Activated T-helper 2 cell treated with anti-CD3 and anti-CD28 coated beads, Interferon-gamma antibody, Interleukin-2, Interleukin-4, amounts not matched to agents 10 μg/mL and 5 μg/mL and 100 μg/mL, durations not matched to agents 14 hours and 24 hours and 36 hours (primary cell): ENCODE measurements around the gene COL18A1. TPM values are rescaled to one million over a fixed set of nuclear protein-coding genes. Genes with fewer than 3 reads are reported as not detected.

ENCODE experiments used
- DNase-seq: peaks from one replicate; pipeline ENCODE4 v3.0.0; 2021; ENCODE audit warnings: low spot score
- H3K27ac Mint-ChIP-seq: one replicate; pipeline ENCODE4 v1.8.0; 2021; ENCODE audit warnings: mixed read lengths
- H3K27me3 Mint-ChIP-seq: one replicate; pipeline ENCODE4 v1.8.0; 2021; ENCODE audit warnings: low read depth, mixed read lengths
- H3K36me3 Mint-ChIP-seq: one replicate; pipeline ENCODE4 v1.8.0; 2021; ENCODE audit warnings: low read depth, mixed read lengths
- H3K4me1 Mint-ChIP-seq: one replicate; pipeline ENCODE4 v1.8.0; 2021; ENCODE audit warnings: low read depth, mixed read lengths
- H3K4me3 Mint-ChIP-seq: one replicate; pipeline ENCODE4 v1.8.0; 2021; ENCODE audit warnings: low read depth, mild to moderate bottlenecking, moderate library complexity, mixed read lengths
- H3K9me3 Mint-ChIP-seq: one replicate; pipeline ENCODE4 v1.8.0; 2021; ENCODE audit warnings: mixed read lengths
- intact Hi-C: fragments of 100-400 bp; cut with micrococcal nuclease; formaldehyde crosslinking; loops from one replicate; pipeline ENCODE4 v1.15.1; 2023
- total RNA-seq: library from RNA; stranded (reverse); gene quantifications from 2 replicates; pipeline ENCODE4 v1.2.3, GENCODE V29; 2022

Gene COL18A1
- total RNA-seq, 1 donor from 2014 or later, result 3.4 TPM

GRCh38 chr21:45418301-45419071 lies 13.5 kb downstream of the COL18A1 start:
- H3K36me3 Mint-ChIP-seq, result no peaks in the 10 kb centered on the region
- intact Hi-C loops, result no loop called here
- H3K4me1 Mint-ChIP-seq, result no peaks in the 10 kb centered on the region
- H3K9me3 Mint-ChIP-seq, result no peaks in the 10 kb centered on the region
- DNase-seq, result no peak
- H3K27me3 Mint-ChIP-seq, result no peaks in the 10 kb centered on the region
- H3K27ac Mint-ChIP-seq, result no peak overlapping the region
- no peak overlapping the region for H3K4me3 Mint-ChIP-seq

GRCh38 chr21:45419162-45419561 lies 14.2 kb downstream of the COL18A1 start:
- no peaks in the 10 kb centered on the region for H3K36me3 Mint-ChIP-seq
- no peaks in the 10 kb centered on the region for H3K27me3 Mint-ChIP-seq
- H3K27ac Mint-ChIP-seq, result no peak overlapping the region
- DNase-seq, result no peak
- no peaks in the 10 kb centered on the region for H3K9me3 Mint-ChIP-seq
- H3K4me1 Mint-ChIP-seq, result no peaks in the 10 kb centered on the region
- intact Hi-C loops, result no loop called here
- no peak overlapping the region for H3K4me3 Mint-ChIP-seq

DNA sequence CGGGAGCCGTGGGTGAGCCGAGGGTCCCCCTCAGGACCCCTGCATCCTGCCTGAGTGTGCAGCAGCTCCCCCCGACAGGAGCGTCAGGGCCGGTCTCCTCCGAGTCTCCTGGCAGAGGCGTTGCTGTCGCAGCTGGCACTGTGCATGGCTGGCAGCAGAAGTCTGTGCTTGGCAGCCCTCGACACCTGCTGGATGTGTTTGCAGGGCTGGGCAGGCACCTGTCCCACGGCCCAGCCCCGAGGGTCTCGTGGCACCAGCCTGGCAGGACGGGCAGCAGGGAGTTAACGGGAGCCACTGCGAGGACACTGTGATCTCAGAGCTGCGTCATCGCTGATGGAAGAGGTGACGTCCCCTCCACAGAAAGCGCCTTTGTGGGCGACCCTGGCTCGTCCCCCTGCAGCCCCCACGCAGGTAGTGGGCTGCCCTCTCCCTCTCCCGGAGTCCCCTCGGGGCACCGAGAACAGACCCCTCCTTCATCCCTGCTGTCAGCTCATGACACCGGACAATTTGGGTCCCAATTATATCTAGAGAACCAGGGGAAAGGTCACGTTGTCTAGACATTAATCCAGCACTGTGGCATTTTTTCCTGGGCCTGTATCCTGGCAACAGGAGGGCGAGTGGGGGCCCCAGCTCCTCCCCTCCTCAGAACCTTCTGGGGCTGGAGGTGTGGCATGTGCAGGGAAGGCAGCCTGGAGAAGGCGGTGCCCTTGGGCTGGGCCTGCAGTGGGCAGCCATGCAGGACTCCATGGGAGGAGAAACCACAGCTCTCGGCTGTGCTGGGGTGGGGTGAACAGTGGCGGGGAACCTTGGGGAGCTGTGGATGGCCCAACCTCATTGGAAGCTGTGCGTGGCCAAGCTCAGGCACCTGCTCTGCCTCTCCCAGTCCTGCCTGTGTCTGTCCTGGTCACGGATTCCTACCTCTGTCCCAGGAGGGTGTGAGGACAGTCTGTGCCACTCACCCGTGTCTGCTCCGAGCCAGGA lies 15.4 kb downstream of the COL18A1 start:
- intact Hi-C loops, result no loop called here
- Mint-ChIP-seq H3K4me3 (no peak overlapping the region), H3K4me1 (no peaks in the 10 kb centered on the region), H3K9me3 (no peaks in the 10 kb centered on the region), H3K27ac (no peak overlapping the region), H3K27me3 (no peaks in the 10 kb centered on the region), H3K36me3 (no peaks in the 10 kb centered on the region)
- no peak for DNase-seq

DNA sequence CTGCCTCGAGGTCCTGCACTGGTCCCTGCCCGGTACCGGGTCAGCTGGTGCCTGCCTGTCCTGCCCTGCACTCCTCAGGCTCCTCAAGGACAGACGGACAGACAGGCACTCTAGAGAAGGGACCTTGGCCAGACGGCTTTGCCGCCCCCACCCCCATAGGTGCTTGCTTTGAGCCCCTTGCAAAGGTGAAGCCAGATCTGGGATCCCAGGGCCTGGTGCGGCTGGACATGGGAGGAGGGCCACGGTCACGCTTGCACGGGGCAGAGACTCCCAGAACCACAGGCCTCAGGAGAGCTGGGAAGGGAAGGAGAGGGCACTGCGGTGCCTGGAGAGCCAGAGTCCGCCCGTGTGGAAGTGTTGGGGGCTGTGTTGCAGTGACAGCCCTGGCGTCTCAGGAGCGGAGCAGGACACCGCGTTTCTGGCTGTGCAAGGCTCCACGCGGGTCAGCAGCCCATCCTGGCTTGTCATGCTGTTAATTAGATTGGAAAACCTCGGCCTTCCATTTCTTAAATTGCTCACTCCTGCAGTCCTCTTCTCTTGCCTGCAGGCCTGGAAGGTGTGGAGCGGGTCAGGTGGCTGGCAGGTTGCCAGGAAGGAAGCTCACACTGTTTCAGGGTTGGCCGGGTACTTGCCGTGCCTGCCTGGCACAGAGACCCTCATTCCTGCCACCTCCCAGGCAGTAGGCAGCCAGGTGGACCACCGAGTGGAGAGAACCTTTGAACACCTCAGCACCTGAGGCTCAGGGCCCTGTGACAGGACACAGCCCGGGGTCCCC lies 16.3 kb downstream of the COL18A1 start:
- no peaks in the 10 kb centered on the region for H3K36me3 Mint-ChIP-seq
- H3K27ac Mint-ChIP-seq, result no peak overlapping the region
- no peak overlapping the region for H3K4me3 Mint-ChIP-seq
- no peak for DNase-seq
- H3K4me1 Mint-ChIP-seq, result no peaks in the 10 kb centered on the region
- intact Hi-C loops, result no loop called here
- no peaks in the 10 kb centered on the region for H3K9me3 Mint-ChIP-seq
- H3K27me3 Mint-ChIP-seq, result no peaks in the 10 kb centered on the region

DNA sequence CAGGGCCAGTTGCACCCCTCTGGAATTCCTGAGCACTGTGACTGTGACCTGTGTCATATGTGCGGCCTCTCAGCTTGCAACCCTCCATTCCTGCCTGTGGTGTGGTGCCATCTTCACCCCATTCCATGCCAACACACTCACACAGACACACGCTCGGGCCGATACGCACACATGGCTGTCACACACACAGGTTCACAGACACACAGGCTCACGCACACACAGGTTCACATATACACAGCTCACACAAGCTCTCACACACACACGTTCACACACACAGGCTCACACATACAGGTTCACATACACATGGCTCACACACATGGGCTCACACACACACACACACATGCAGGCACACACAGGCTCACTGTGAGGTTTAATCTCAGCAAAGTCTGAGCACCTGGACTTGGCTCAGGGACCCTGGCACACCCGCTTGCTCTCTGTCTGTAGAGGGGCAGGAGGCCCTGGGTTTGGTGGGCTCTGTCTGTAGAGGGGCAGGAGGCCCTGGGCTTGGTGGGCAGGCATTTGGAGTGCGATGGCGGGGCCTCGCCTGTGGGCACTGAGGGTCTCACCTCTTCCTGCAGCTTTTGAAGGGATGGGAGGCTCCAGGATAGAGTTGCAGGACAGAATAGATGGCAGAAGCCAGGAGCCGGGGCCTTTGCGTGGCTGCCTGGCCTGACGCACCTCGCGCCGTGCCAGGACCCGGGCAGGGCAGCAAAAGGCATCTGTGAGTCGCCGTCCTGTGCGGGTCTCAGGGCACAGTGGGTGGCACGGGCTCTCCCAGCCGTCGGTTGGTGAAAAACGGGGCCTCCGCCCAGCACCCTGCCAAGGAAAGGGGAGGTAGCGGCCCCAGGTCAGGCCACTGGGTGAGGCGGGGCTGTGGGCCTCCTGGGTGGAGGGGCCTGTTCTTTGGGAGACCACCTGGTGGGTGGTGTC lies 17.1 kb downstream of the COL18A1 start:
- intact Hi-C loops, result no loop called here
- H3K27me3 Mint-ChIP-seq, result no peaks in the 10 kb centered on the region
- DNase-seq, result no peak
- H3K4me1 Mint-ChIP-seq, result no peaks in the 10 kb centered on the region
- no peak overlapping the region for H3K4me3 Mint-ChIP-seq
- no peaks in the 10 kb centered on the region for H3K36me3 Mint-ChIP-seq
- H3K9me3 Mint-ChIP-seq, result no peaks in the 10 kb centered on the region
- H3K27ac Mint-ChIP-seq, result no peak overlapping the region

DNA sequence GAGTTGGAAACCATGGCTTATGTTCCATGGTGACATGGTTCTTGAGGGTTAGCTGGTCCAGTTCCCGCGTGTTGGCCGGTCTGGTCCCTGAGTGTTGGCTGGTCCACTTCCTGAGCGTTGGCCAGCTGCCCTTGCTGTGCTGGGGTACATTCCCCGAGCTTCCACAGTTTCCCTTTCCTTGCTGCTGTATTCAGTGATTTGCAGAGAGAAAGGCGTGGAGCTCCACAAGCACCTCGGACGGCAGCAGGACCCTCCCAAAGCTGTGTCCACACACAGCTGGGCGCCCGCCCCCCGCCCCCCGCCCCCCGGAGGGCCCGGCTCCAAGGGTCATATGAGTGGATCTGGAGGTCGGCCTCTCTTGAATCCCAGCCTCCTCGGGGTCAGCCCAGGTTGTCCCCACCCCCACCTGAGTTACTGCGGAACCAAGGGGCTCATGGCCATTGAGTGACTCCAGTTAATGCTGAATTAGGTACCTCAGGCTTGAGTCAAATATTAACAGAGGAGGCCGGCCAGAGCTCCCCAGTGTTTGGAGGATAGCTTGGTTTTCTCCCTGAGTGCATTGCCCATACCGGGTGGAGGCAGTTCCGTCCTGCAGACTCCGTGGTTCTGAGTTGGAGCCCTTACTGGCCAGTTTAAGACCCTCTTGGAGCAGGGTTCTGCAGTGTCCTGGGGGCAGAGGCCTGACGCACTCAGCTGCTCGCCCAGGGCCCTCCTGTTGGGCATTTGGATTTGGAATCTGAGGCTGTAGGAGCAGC lies 18.4 kb downstream of the COL18A1 start:
- Mint-ChIP-seq H3K36me3 (no peaks in the 10 kb centered on the region), H3K4me3 (no peak overlapping the region), H3K27ac (no peak overlapping the region), H3K27me3 (no peaks in the 10 kb centered on the region), H3K9me3 (no peaks in the 10 kb centered on the region), H3K4me1 (no peaks in the 10 kb centered on the region)
- intact Hi-C loops, result no loop called here
- no peak for DNase-seq

GRCh38 chr21:45423968-45424853 lies 19.2 kb downstream of the COL18A1 start:
- Mint-ChIP-seq H3K27me3 (no peaks in the 10 kb centered on the region), H3K27ac (no peak overlapping the region), H3K36me3 (no peaks in the 10 kb centered on the region), H3K4me3 (no peak overlapping the region), H3K4me1 (no peaks in the 10 kb centered on the region), H3K9me3 (no peaks in the 10 kb centered on the region)
- intact Hi-C loops, result no loop called here
- DNase-seq, result no peak

GRCh38 chr21:45424854-45425795 lies 20.2 kb downstream of the COL18A1 start:
- Mint-ChIP-seq H3K4me1 (no peaks in the 10 kb centered on the region), H3K36me3 (no peaks in the 10 kb centered on the region), H3K27me3 (no peaks in the 10 kb centered on the region), H3K27ac (no peak overlapping the region), H3K4me3 (no peak overlapping the region), H3K9me3 (no peaks in the 10 kb centered on the region)
- intact Hi-C loops, result no loop called here
- DNase-seq, result no peak

DNA sequence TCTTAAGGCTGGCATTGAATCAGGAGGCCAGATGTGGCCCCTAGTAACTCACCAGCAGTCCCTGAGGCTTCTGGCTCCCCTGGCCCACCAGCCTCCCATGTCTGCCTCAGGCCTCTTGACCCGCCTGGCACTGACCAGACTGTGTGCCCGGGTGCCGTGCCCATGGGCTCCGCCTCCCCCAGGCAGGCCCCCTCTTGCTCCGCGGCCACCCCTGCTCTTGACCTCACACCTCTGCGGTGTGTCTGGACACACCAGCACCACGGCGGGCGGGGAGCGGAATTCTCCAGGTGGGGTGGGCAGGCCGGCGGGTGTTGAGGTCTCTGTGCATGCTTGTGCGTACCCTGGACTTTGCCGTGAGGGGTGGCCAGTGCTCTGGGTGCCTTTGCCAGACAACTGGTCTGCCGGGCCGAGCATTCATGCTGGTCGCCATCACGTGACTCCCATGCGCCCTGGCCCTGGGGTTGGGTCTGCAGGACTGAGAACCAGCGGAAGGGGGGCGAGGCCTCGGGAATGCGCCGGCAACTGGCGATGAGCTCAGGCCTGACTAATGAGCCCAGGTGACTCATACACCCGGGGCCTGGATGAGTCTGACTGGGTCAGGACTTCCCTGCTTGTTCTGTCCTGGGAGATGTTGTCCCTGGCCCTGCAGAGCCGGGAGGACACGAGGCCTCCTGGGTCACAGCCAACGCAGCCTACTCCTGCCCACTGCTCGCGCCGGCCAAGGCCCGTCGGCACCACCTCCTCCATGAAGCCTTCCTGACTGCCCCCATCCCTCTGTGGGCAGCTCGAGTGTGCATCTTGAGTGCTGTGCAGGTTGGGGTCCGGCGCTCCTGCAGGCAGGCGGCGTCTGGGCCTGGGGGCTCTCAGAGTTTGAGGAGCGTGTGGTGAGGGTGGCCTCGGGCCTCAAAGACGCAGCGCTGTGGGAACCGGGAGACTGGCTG lies 22.6 kb downstream of the COL18A1 start:
- no peaks in the 10 kb centered on the region for H3K4me1 Mint-ChIP-seq
- DNase-seq, result no peak
- no peaks in the 10 kb centered on the region for H3K27me3 Mint-ChIP-seq
- no peak overlapping the region for H3K4me3 Mint-ChIP-seq
- H3K9me3 Mint-ChIP-seq, result no peaks in the 10 kb centered on the region
- intact Hi-C loops, result no loop called here
- no peak overlapping the region for H3K27ac Mint-ChIP-seq
- no peaks in the 10 kb centered on the region for H3K36me3 Mint-ChIP-seq
